Measurements from ENCODE around the gene FERMT3. TPM values are rescaled to one million over a fixed set of nuclear protein-coding genes. Genes with fewer than 3 reads are reported as not detected.

The FERMT3 gene
- total and polyA plus RNA-seq, 2 of the 13 experiments (the other 11 are each of a cell fraction or from before 2014, with no cell fraction given): 0.29 TPM; not detected in 1

- no peak for TF ChIP-seq NR1H2 (CRISPR knock-in tag; IDR thresholded peaks at IDR 0.05; ENCODE audit: borderline replicate concordance, low read depth)
- TF ChIP-seq ZNF367 (CRISPR knock-in tag; IDR thresholded peaks at IDR 0.05; ENCODE audit: borderline replicate concordance): no peak
- TF ChIP-seq HOXA3 (CRISPR knock-in tag; IDR thresholded peaks at IDR 0.05): peak; percentile 72
- no peak for TF ChIP-seq HOXD1 (CRISPR knock-in tag; IDR thresholded peaks at IDR 0.05)
- TF ChIP-seq POGK (CRISPR knock-in tag; conservative IDR thresholded peaks at IDR 0.05): peak; percentile 86
- no peak for TF ChIP-seq ZNF512 (CRISPR knock-in tag; IDR thresholded peaks at IDR 0.05)
- no peak for TF ChIP-seq ZNF558 (CRISPR knock-in tag; IDR thresholded peaks at IDR 0.05; ENCODE audit: borderline replicate concordance)
- peak; percentile 37; the same call in 1 of the 2 replicates for TF ChIP-seq ZFYVE20 (CRISPR knock-in tag; IDR thresholded peaks at IDR 0.05; ENCODE audit: borderline replicate concordance, low read depth)
- TF ChIP-seq ZNF530 (CRISPR knock-in tag; IDR thresholded peaks at IDR 0.05; ENCODE audit: low read depth): no peak
- TF ChIP-seq ASH2L (IDR thresholded peaks at IDR 0.05; ENCODE audit: insufficient read length, low read depth, low read length): peak; percentile 72
- no peak for TF ChIP-seq CCAR2 (optimal IDR thresholded peaks at IDR 0.05; ENCODE audit: low read depth, low read length)
- TF ChIP-seq PBX3 (CRISPR knock-in tag; IDR thresholded peaks at IDR 0.05; ENCODE audit: borderline replicate concordance): no peak
- TF ChIP-seq FOXC1 (CRISPR knock-in tag; IDR thresholded peaks at IDR 0.05; ENCODE audit: borderline replicate concordance): no peak
- no peak for TF ChIP-seq HDAC6 (IDR thresholded peaks at IDR 0.05; ENCODE audit: low read depth, low read length)
- TF ChIP-seq GATA4 (IDR thresholded peaks at IDR 0.05; ENCODE audit: borderline replicate concordance, low read depth): no peak
- no peak for TF ChIP-seq HNRNPH1 (optimal IDR thresholded peaks at IDR 0.05; ENCODE audit: low read depth, low read length)
- no peak; the same call in 1 of the 2 replicates for TF ChIP-seq NRL (CRISPR knock-in tag; IDR thresholded peaks at IDR 0.05; ENCODE audit: borderline replicate concordance)
- TF ChIP-seq NCOR1 (IDR thresholded peaks at IDR 0.05; ENCODE audit: borderline replicate concordance, low read length): no peak
- TF ChIP-seq SMARCC2 (IDR thresholded peaks at IDR 0.05): no peak
- no peak for TF ChIP-seq DZIP1 (CRISPR knock-in tag; IDR thresholded peaks at IDR 0.05)
- TF ChIP-seq SRF (IDR thresholded peaks at IDR 0.05; ENCODE audit: low read depth, low read length): no peak
- TF ChIP-seq ZSCAN20 (CRISPR knock-in tag; IDR thresholded peaks at IDR 0.05; ENCODE audit: borderline replicate concordance): no peak
Observed at GRCh38 chr11:64246871-64247728, 40.6 kb downstream of the FERMT3 start, which contains the start of gene PPP1R14B (continued).
